ENCODE results near the gene MTOR.

Gene MTOR

DNA sequence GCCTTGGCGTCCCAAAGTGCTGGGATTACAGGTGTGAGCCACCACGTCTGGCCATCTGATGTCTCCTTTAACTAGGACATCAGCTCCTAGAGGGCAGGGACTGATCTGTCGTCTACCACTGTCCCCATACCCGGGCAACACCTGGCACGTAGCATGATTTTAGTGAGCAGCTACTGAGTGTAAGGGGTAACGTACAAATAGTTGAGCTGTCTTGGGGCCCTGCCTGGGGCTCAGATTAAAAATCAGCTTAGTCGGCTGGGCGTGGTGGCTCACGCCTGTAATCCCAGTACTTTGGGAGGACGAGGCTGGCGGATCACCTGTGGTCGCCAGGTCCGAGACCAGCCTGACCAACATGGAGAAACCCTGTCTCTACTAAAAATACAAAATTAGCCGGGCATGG, 204.3 kb downstream of the MTOR start:
- TF ChIP-seq, protein P1, sequence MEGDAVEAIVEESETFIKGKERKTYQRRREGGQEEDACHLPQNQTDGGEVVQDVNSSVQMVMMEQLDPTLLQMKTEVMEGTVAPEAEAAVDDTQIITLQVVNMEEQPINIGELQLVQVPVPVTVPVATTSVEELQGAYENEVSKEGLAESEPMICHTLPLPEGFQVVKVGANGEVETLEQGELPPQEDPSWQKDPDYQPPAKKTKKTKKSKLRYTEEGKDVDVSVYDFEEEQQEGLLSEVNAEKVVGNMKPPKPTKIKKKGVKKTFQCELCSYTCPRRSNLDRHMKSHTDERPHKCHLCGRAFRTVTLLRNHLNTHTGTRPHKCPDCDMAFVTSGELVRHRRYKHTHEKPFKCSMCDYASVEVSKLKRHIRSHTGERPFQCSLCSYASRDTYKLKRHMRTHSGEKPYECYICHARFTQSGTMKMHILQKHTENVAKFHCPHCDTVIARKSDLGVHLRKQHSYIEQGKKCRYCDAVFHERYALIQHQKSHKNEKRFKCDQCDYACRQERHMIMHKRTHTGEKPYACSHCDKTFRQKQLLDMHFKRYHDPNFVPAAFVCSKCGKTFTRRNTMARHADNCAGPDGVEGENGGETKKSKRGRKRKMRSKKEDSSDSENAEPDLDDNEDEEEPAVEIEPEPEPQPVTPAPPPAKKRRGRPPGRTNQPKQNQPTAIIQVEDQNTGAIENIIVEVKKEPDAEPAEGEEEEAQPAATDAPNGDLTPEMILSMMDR (conservative IDR thresholded peaks at IDR 0.05; ENCODE audit: low read length), result no peak
- no peak for DNase-seq (ENCODE audit: low read depth)
- no peak overlapping the region for H3K4me3 ChIP-seq (ENCODE audit: low read length)

DNA sequence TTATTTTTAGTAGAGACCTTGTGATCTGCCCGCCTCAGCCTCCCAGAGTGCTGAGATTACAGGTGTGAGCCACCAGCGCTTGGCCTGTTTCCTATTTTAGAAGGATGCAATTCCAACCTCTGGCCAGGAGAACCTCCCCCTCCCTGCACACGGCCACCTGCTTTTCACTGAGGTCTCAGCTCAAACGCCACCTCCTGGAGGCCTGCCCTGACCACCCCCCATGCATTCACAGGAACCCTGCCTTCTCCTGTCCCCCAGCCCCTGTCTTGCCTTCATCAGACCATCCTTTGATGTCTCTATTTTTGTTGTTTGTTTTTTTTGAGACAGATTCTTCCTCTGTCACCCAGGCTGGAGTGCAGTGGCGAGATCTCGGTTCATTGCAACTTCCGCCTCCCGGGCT, 204.9 kb downstream of the MTOR start:
- H3K4me3 ChIP-seq (ENCODE audit: low read length), result no peak overlapping the region
- TF ChIP-seq, protein P1 (conservative IDR thresholded peaks at IDR 0.05; ENCODE audit: low read length), result no peak
- DNase-seq (ENCODE audit: low read depth), result no peak
